HG03039 (cell line): Measurements from ENCODE around the gene DENND5A.
"Not testable (repeated sequence)": the region's sequence is repeated elsewhere in the genome, so short reads cannot be mapped to it uniquely, and the experiment has no call there.

Experiments used
- ATAC-seq: cut with Tn5 transposase; IDR thresholded peaks from one replicate; pipeline ENCODE4 v1.9.1; 2021; ENCODE audit warnings: mild to moderate bottlenecking, moderate library complexity; ENCODE audit not compliant: unreplicated experiment

Gene DENND5A

DNA sequence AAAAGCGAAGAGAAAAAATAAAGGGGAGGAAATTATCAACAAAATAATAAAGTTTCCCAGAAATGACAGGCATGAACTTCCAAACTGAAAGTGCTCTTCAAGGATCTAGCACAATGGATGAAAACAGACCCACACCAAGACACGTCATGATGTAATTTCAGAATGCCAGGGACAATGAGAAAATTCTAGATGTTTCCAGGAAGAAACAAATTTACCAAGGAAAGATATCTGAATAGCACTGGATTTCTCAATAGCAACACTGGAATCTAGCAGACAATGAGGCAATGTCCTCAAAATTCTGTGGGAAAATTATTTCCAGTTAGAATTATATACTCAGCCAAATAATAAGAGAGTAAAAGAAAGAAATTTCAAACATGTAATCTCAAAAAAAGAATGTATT lies 46.0 kb downstream of the DENND5A start:
- no peak for ATAC-seq

- ATAC-seq = no peak
These were observed 50.4 kb downstream of the DENND5A start for GRCh38 chr11:9214765-9215164.

DNA sequence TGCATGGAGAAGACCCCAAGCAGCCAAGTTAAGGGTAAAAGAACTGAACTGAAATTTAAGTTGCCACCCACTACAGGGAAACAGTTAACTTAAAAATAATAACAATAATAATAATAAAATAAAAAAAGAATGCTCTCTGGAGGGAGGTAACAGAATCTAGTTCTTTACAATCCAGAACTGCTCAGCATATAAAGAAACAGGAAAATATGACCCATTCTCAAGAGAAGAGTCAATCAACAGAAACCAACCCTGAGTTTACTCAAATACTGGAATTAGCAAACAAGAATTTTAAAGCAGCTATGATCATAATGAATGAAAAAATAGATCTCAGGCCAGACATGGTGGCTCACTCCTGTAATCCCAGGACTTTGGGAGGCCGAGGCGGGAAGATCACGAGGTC lies 53.8 kb downstream of the DENND5A start:
- ATAC-seq = no peak

DNA sequence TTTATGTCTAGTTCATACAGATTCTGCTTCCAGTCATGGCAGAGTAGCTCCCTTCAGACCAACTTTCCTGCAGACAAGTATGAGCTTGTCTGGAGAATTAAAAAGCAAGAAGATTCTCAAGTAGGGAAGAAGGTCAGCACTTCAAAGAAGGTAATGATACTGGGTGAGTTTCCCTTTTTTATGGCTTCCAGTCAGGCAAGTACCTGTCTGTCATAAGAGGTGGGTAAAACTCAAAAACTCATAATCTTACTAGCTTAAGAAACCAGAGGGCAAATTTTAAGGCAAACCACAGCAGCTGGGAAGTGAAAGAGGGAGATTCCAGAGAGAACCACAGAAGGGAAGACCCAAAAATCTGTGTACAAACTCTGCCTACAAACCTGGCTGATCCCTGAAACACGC lies 54.2 kb downstream of the DENND5A start:
- ATAC-seq = peak; percentile 36

DNA sequence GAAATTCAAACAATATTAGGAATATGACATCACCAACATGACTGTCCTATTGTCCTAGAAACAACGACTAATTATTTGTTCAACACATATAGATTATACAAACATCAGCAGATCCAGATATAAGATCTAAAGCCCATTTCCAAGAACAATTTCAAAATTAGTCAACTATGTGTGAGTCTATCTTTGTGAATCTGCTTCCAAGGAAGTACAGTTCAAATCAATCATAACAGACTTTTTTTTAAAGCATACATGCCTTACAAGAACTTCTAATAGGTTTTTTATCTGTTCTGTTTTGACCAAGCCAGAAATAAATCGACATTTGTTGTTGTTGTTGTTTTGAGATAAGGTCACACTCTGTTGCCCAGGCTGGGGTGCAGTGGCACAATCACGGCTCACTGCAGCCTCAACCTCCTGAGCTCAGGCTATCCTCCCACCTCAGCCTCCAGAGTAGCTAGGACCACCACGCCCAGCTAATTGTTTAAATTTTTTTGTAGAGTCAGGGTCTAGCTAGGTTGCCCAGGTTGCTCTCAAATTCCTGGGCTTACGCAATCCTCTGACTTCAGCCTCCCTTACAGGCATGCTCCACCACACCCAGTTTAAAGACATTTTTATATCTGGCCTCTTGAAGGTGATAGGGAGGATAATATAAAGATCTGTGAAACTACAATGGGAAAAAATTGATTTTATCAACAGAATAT lies 54.8 kb downstream of the DENND5A start:
- ATAC-seq = no peak

DNA sequence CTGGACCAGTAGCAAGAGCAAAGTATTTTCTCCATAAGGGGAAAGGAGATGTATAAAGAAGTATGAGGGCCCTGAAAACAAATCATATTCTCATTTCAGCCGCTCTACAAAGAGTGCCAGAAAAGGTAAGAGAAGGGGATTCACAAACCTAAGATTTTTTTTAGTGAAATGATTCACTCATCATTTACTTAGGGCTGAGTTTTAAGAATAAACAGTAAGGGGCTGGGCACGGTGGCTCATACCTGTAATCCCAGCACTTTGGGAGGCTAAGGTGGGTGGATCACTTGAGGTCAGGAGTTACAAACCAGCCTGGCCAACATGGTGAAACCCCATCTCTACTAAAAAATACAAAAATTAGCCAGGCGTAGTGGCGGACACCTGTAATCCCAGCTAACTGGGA lies 55.5 kb downstream of the DENND5A start:
- not testable (repeated sequence) for ATAC-seq

- no peak for ATAC-seq
These were observed 56.2 kb downstream of the DENND5A start for GRCh38 chr11:9208726-9209501.

- ATAC-seq = no peak
These were observed 57.9 kb downstream of the DENND5A start for GRCh38 chr11:9207229-9207628.

DNA sequence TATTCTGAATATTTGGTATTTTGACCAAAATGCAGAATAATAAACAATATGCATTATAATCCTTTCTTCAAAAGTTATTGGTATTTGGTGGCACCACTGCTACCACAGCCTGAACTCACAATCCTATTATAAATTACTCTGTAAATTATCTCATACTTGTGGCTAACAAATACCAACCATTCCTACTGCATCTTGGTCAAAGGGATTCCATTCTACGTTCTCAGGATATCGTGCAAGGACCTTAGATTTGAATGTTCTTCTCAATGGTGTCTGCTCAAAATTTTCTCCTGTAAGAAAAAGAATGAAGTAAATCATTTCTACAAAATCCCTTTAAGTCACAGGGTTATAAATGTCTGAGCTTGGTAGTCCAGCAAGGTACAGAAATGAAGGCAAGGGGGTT lies 58.7 kb downstream of the DENND5A start:
- ATAC-seq = no peak

DNA sequence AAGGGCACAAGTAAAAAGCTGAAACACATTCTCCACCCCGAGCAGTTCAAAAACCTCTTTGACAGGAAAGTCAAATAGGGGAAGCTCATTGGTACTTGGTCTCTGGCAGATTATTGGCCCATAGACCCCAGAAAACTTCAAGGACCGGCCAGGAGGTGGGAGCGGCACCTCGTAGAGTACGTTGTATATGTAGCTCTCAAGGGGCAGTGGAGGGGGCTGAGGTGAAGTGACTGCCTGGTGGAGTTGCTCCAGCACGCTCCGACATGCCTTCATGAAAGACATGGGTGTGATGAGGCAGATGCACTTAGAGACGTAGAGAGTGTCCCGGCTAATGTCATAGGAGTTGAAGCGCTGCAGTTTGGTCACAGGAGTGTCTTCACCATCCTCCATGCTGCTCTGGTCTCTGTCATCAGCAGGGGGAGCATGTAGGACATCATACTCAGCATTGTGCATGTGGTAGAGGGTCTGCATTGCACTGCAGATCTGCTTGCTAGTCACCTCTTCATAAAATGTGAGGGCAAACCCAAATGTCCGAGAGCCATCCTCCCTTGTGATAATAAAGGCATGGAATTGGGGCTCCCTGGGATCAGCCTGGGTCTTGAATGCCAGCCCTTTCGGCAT lies 61.3 kb downstream of the DENND5A start:
- no peak for ATAC-seq

DNA sequence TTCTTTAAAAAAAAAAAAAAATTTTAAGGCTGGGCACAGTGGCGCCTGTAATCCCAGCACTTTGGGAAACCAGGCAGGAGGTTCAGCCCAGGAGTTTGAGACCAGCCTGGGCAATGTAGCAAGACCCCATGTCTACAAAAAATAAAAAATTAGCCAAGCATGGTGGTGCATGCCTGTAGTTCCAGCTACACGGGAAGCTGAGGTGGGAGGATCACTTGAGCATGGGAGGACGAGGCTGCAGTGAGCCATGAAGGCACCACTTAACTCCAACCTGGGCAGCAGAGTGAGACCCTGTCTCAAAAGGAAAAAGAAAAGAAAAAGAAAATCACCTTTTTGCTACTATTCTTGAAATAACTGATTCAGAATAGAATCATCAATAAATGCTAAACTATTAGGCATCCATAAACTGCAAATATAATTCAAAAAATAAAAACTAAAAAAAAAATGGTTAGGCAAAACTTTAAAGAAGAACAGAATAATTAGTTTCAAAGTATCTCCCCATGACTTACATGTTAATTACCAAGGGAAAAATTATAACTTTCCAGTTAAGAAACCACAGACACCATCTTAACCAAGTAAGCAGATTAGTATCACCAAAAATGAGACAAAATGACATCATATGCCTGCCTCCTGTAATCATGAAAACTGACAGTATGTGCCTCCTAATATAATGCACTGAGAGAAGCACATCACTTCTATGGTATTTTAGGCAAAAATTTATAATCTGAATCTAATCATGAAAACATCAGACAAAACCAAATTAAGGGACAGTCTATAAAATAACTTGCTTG lies 63.6 kb downstream of the DENND5A start:
- no peak for ATAC-seq

- no peak for ATAC-seq
These were observed 64.7 kb downstream of the DENND5A start for GRCh38 chr11:9200471-9200870.

GRCh38 chr11:9193316-9193715 lies 71.8 kb downstream of the DENND5A start:
- no peak for ATAC-seq

GRCh38 chr11:9192561-9192960 lies 72.6 kb downstream of the DENND5A start:
- ATAC-seq = no peak

DNA sequence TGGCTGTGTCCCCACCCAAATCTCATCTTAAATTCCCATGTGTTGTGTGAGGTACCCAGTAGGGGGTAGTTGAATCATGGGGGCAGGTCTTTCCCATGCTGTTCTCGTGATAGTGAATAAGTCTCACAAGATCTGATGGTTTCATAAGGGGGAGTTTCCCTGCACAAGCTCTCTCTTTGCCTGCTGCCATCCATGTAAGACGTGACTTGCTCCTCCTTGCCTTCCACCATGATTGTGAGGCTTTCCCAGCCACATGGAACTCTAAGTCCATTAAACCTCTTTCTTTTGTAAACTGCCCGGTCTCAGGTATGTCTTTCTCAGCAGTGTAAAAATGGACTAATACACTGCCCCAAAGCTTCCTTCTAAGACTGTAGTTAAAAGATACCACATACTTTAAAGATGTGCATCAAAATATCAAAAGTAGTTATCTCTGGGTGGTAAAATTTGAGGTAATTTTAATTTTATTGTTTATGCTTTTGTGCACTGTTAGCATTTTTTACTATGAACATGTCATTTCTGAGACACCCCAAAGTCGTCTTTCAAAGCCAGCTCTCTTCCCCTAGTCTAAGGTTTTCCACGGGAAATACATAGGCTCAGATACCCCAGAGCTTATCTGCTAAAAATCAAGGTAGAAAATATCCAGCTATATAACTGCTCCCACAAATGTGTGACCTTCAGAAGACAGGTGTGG lies 74.7 kb downstream of the DENND5A start:
- not testable (repeated sequence) for ATAC-seq

DNA sequence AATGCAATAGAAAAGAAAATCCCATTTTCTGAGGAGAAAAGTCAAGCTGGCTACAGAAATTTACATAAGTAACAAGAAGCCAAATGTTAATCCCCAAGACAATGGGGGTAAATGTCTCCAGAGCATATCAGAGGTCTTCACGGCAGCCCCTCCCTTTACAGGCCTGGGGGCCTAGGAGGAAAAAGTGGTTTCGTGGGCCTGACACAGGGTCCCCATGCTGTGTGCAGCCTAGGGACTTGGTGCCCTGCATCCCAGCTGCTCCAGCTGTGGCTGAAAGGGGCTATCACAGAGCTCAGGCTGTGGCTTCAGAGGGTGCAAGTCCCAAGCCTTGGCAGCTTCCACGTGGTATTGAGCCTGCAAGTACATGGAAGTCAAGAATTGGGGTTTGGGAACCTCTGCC lies 76.3 kb downstream of the DENND5A start:
- ATAC-seq = not testable (repeated sequence)

DNA sequence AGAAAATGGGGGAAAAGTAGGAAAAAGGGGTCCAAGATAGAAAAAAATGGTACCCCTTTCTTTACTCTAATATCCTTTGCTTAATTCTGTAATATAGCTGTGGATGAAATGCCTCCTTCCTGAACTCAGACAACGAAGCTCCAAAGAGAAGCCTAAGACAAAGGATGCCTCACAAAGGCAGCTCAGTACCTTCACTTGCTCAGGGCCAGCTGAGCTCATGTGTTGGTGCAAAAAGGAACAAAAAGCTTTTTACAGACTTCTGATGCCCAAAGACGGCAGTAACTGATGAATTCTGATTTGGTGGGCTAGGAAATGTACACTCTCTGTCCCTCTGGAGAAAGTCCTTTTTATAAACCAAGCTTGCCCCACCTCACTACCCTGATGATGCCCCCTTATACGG lies 77.5 kb downstream of the DENND5A start:
- no peak for ATAC-seq

GRCh38 chr11:9184516-9184915 lies 80.6 kb downstream of the DENND5A start:
- no peak for ATAC-seq

- ATAC-seq = no peak
These were observed 82.8 kb downstream of the DENND5A start for GRCh38 chr11:9182180-9182871.

GRCh38 chr11:9180784-9181183 lies 84.4 kb downstream of the DENND5A start:
- no peak for ATAC-seq
